Measurements from ENCODE around the gene PACSIN1. TPM values are rescaled to one million over a fixed set of nuclear protein-coding genes. Genes with fewer than 3 reads are reported as not detected.
A peak's percentile ranks its signal among the peaks of the same experiment; 100 is the strongest.

PACSIN1 gene
- total RNA-seq, 1 experiment from 2014 or later, result 7.0 TPM

GRCh38 chr6:34547701-34548644 lies 82.1 kb downstream of the PACSIN1 start:
- Histone ChIP-seq H3K56ac (ENCODE audit: insufficient read length, low read depth, low read length) (no peak overlapping the region), H4K20me1 (ENCODE audit: control insufficient read depth, insufficient read depth, insufficient read length) (no peaks in the 10 kb centered on the region), H3K9ac (ENCODE audit: extremely low read depth, insufficient read length, low read length) (no peak overlapping the region), H3K23me2 (ENCODE audit: insufficient read length, low read depth, low read length, poor library complexity, severe bottlenecking) (no peaks in the 10 kb centered on the region), H4K5ac (ENCODE audit: insufficient read length, low read depth, low read length) (no peak overlapping the region), H2BK12ac (ENCODE audit: insufficient read length, low read depth, low read length) (no peak overlapping the region), H3K4me2 (ENCODE audit: insufficient read depth, insufficient read length, low read length) (no peak overlapping the region), H3K79me1 (ENCODE audit: insufficient read depth, low read depth, low read length, poor library complexity, severe bottlenecking) (no peaks in the 10 kb centered on the region), H3K4ac (ENCODE audit: low read depth, low read length) (no peak overlapping the region), H4K91ac (ENCODE audit: insufficient read length, low read depth, low read length) (no peak overlapping the region), H2AFZ (ENCODE audit: low read length) (no peak overlapping the region), H3K27me3 (ENCODE audit: insufficient read depth, low read length) (no peaks in the 10 kb centered on the region), H3K9me3 (ENCODE audit: control insufficient read depth, low read depth, low read length) (no peaks in the 10 kb centered on the region), H2AK5ac (ENCODE audit: insufficient read length, low read length) (no peak overlapping the region), H4K8ac (replicated peaks; ENCODE audit: insufficient read length, low read depth, low read length) (no peak overlapping the region), H3K79me2 (ENCODE audit: insufficient read depth, low read length) (no peaks in the 10 kb centered on the region), H3K18ac (ENCODE audit: insufficient read length, low read depth, low read length) (no peak overlapping the region), H2BK5ac (ENCODE audit: insufficient read length, low read length) (no peak overlapping the region), H3K23ac (ENCODE audit: insufficient read length, low read depth, low read length) (no peak overlapping the region), H2BK120ac (ENCODE audit: low read depth, low read length, poor library complexity, severe bottlenecking) (no peak overlapping the region), H3K27ac (ENCODE audit: insufficient read length, low read depth, low read length) (no peak overlapping the region), H2BK15ac (ENCODE audit: low read depth, low read length) (no peak overlapping the region), H3K14ac (ENCODE audit: insufficient read depth, low read length) (no peak overlapping the region; the same call in 1 of the 2 replicates), H3T11ph (ENCODE audit: low read length) (no peak overlapping the region), H2BK20ac (ENCODE audit: low read depth, low read length, poor library complexity, severe bottlenecking) (no peak overlapping the region), H3K4me1 (ENCODE audit: insufficient read depth, low read length) (no peaks in the 10 kb centered on the region)
- WGBS (ENCODE audit: extremely low coverage, insufficient read length, low lambda C conversion rate), result no CpG with 5 or more reads among the region's 11 CpGs
- Mint-ChIP-seq H3K4me1 (peaks cover 10 to 20% of the 10 kb centered on the region in 2 experiments), H3K9me3 (no peaks in the 10 kb centered on the region), H3K36me3 (ENCODE audit: insufficient read depth in 1 of 3, low read depth in 3 of 3) (no peaks in the 10 kb centered on the region), H3K27ac (0 out of 7 replicates have a peak overlapping the region, but pooled peaks of 1 of the 3 experiments have one; percentile 40), H3K27me3 (ENCODE audit: low read depth) (no peaks in the 10 kb centered on the region; the same call in none of the 2 replicates), H3K4me3 (no peak overlapping the region)
- DNase-seq, result no peak
- no peak for TF ChIP-seq CTCF (conservative IDR thresholded peaks at IDR 0.05)
